Astrocyte of the cerebellum (primary cell): ENCODE results near the gene ACACA.

Experiments
- DNase-seq: peaks from one replicate; pipeline ENCODE4 v3.0.0-alpha.2; 2011; ENCODE audit warnings: low read depth
- H3K4me3 ChIP-seq: 2 replicates; pipeline ENCODE4 v1.5.1; 2011; ENCODE audit warnings: mild to moderate bottlenecking, low read depth, low read length, moderate library complexity
- in situ Hi-C: cut with HindIII; loops from 2 replicates; pipeline ENCODE4 v1.10.0; 2017; ENCODE audit warnings: low sequenced_read_pairs
- TF ChIP-seq, protein P1 (sequence below): IDR thresholded peaks from 2 replicates; pipeline ENCODE4 v1.5.1; 2012; ENCODE audit warnings: low read length, low read depth, moderate library complexity, mild to moderate bottlenecking; ENCODE audit errors: missing control alignments

Gene ACACA

GRCh38 chr17:37221865-37222264, 184.8 kb downstream of the ACACA start:
- no peak for DNase-seq
- TF ChIP-seq, protein P1, sequence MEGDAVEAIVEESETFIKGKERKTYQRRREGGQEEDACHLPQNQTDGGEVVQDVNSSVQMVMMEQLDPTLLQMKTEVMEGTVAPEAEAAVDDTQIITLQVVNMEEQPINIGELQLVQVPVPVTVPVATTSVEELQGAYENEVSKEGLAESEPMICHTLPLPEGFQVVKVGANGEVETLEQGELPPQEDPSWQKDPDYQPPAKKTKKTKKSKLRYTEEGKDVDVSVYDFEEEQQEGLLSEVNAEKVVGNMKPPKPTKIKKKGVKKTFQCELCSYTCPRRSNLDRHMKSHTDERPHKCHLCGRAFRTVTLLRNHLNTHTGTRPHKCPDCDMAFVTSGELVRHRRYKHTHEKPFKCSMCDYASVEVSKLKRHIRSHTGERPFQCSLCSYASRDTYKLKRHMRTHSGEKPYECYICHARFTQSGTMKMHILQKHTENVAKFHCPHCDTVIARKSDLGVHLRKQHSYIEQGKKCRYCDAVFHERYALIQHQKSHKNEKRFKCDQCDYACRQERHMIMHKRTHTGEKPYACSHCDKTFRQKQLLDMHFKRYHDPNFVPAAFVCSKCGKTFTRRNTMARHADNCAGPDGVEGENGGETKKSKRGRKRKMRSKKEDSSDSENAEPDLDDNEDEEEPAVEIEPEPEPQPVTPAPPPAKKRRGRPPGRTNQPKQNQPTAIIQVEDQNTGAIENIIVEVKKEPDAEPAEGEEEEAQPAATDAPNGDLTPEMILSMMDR, result no peak
- in situ Hi-C loops, result no loop called here
- no peak overlapping the region for H3K4me3 ChIP-seq

- in situ Hi-C loops, result no loop called here
- no peak overlapping the region for H3K4me3 ChIP-seq
- TF ChIP-seq, protein P1, result peak; percentile 61
- DNase-seq, result peak; percentile 8
Measured at GRCh38 chr17:37220607-37220953, 186.1 kb downstream of the ACACA start.

DNA sequence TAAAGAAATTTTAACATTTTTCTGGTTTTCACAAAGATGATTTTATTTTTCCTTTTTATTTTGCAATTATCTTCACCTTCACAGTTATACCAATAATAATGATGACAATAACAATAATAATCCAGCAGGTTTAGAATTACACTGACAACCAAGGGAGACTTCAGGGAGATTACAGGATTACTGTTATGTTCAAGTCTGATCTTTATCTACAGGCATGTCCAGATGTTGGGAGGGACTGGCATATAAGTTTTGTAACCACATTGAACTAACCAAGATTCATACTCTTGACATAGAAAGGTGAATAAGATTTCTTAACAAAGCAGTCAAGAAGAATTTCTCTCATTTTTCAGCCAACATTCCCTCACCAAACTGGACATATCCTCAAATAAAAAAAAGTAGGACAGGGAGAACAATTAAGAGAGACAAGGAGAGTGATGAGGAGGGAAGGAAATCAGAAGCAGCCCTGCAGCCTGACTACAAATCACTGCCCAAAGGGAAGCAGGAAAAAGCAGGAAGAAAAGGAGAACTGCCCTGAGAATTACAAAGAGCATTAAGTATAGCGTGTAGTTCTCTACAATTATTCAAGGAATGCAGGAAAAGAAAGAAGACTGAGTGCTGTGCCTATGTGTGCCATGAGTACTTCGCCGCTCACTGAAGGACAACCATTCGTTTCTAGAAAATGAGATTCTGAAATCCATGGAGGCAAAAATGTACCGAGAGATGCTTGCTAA, 186.6 kb downstream of the ACACA start:
- TF ChIP-seq, protein P1, result no peak
- in situ Hi-C loops, result no loop called here
- no peak for DNase-seq
- no peak overlapping the region for H3K4me3 ChIP-seq

DNA sequence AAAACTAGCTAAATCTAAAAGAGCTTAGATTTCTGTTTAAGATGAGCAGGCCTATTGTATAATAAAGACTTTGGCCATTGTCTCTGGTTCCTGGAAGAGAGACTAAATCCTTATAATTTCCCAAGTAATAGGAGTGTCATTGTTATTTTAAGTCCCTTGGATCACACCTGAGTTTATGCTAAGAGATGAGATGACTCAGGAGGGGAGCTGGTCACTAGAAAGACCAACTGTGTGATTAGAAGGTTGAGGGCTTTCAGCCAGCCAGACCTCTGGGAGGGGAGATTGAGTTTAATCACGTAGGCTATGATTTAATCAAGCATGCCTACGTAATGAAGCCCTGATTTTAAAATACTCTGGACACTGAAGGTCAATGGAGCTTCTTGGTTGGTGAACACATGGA, 187.8 kb downstream of the ACACA start:
- H3K4me3 ChIP-seq, result no peak overlapping the region
- in situ Hi-C loops, result no loop called here
- DNase-seq, result no peak
- TF ChIP-seq, protein P1, result no peak

DNA sequence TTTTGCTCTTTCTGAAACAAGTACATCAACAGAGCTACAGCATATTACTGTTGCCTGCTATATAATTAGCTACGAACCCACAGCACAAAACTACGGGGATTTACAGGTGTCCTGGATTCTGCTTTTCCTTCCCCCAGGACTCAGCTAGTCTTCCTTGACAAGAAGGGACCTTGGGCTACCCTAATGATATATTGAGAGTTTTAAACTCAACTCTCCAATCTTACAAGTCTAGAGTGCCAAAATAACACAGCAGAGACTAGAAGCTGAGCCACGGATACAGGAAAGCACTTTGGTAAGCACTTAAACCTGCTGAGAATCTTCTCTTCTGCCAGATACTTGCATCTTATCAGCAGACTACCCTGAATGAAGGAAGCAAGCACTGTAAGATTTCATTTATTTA, 192.2 kb downstream of the ACACA start:
- in situ Hi-C loops, result no loop called here
- DNase-seq, result no peak
- no peak overlapping the region for H3K4me3 ChIP-seq
- TF ChIP-seq, protein P1, result no peak

DNA sequence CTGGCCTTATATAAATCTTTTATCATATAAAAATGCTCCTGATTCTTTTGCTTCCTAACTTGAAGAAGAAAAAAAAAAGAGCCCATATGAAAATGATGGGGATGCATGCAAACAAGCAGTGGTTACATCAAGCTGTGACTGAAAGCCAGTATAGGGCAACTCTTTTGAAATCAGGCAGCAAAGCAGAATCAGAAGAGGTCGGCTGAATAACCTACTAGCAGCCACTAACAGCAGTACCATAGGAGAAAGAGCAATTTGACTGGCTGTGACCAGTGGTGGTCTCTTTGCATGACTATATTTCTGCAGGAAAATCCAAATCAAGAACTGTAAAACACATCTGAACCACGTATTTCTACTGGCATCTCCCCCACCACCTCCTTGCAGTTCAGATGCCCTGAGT, 192.7 kb downstream of the ACACA start:
- in situ Hi-C loops, result no loop called here
- H3K4me3 ChIP-seq, result no peak overlapping the region
- TF ChIP-seq, protein P1, result no peak
- DNase-seq, result no peak

DNA sequence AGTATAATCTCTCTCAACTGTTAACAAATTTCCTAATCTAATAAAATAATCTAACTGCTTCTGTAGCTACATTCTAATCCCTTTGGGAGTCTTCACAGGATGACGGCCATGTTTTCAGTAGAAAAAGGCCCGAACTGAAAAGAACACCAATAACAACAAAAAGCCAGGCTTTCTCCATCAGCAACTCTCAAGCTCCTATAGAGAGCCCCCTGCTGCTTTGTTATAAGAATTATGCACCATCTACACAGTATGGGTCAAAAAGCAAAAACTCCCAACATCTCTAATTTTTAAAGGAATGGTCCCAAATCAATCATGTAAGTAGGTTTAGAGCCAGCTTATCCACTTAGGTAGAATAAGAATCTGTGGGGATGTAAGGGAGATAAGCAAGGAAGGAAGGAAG, 194.5 kb downstream of the ACACA start:
- no peak overlapping the region for H3K4me3 ChIP-seq
- TF ChIP-seq, protein P1, result peak; percentile 4
- in situ Hi-C loops, result no loop called here
- DNase-seq, result no peak
